Loucy (cell line): ENCODE results near the gene PAX7.
"Not testable (repeated sequence)": the region's sequence is repeated elsewhere in the genome, so short reads cannot be mapped to it uniquely, and the experiment has no call there.

Experiments used
- H2AFZ ChIP-seq: fragments of 200-600 bp; sonication (generic); 2 replicates; pipeline ENCODE4 v1.6.0; 2016; ENCODE audit warnings: antibody characterized with exemption, mild to moderate bottlenecking, low read length, moderate library complexity
- H3F3A ChIP-seq: fragments of 200-600 bp; 2 replicates; pipeline ENCODE4 v1.6.0; 2016; ENCODE audit warnings: antibody characterized with exemption, low read depth, mild to moderate bottlenecking
- H3K27me3 ChIP-seq: fragments of 200-600 bp; sonication (generic); 2 replicates; pipeline ENCODE4 v1.6.1; 2014; ENCODE audit warnings: low read length, mild to moderate bottlenecking; ENCODE audit not compliant: insufficient read depth, poor library complexity, severe bottlenecking
- H3K36me3 ChIP-seq: fragments of 200-600 bp; sonication (generic); 2 replicates; pipeline ENCODE4 v1.6.1; 2016; ENCODE audit warnings: low read length; ENCODE audit not compliant: insufficient read depth
- H3K4me1 ChIP-seq: fragments of 200-600 bp; sonication (generic); 2 replicates; pipeline ENCODE4 v1.5.1; 2014; ENCODE audit warnings: low read length, mild to moderate bottlenecking; ENCODE audit not compliant: insufficient read depth, poor library complexity, severe bottlenecking
- H3K4me2 ChIP-seq: fragments of 200-600 bp; sonication (generic); 2 replicates; pipeline ENCODE4 v1.6.0; 2014; ENCODE audit warnings: antibody characterized with exemption, low read length, low read depth, mild to moderate bottlenecking; ENCODE audit not compliant: poor library complexity, severe bottlenecking
- H3K4me3 ChIP-seq: fragments of 200-600 bp; sonication (generic); 2 replicates; pipeline ENCODE4 v1.5.1; 2014; ENCODE audit warnings: low read length, mild to moderate bottlenecking, mixed read lengths; ENCODE audit not compliant: poor library complexity, severe bottlenecking
- H3K79me2 ChIP-seq: fragments of 200-600 bp; sonication (generic); 2 replicates; pipeline ENCODE4 v1.6.1; 2014; ENCODE audit warnings: low read length; ENCODE audit not compliant: insufficient read depth
- H3K9ac ChIP-seq: fragments of 200-600 bp; sonication (generic); 2 replicates; pipeline ENCODE4 v1.6.0; 2014; ENCODE audit warnings: mild to moderate bottlenecking, low read depth, low read length, moderate library complexity; ENCODE audit not compliant: poor library complexity, severe bottlenecking
- H3K9me2 ChIP-seq: fragments of 200-600 bp; sonication (generic); replicated peaks from 2 replicates; pipeline ENCODE4 v1.6.1; 2016; ENCODE audit warnings: low read depth, low read length, mixed read lengths
- H3K9me3 ChIP-seq: fragments of 200-600 bp; sonication (generic); 2 replicates; pipeline ENCODE4 v1.6.1; 2014; ENCODE audit warnings: mild to moderate bottlenecking, antibody characterized with exemption, low read length, low read depth; ENCODE audit not compliant: insufficient read depth
- H4K20me1 ChIP-seq: fragments of 200-600 bp; sonication (generic); 2 replicates; pipeline ENCODE4 v1.6.0; 2014; ENCODE audit warnings: antibody characterized with exemption, low read length, mild to moderate bottlenecking; ENCODE audit not compliant: insufficient read depth, poor library complexity, severe bottlenecking
- CTCF ChIP-seq: fragments of 200-600 bp; sonication (generic); conservative IDR thresholded peaks from 2 replicates; pipeline ENCODE4 v1.5.1; 2014; ENCODE audit warnings: mild to moderate bottlenecking, antibody characterized with exemption, low read length
- EZH2phosphoT487 ChIP-seq: fragments of 200-600 bp; IDR thresholded peaks from 2 replicates; pipeline ENCODE4 v1.6.1; 2018; ENCODE audit warnings: antibody characterized with exemption, mild to moderate bottlenecking, moderate library complexity, borderline replicate concordance

Gene PAX7

GRCh38 chr1:18739897-18740296 is 109.3 kb downstream of the PAX7 start:
- Histone ChIP-seq H3K4me2 (no peak overlapping the region), H3K79me2 (no peaks in the 10 kb centered on the region), H3K36me3 (no peaks in the 10 kb centered on the region), H3K9me3 (no peaks in the 10 kb centered on the region), H3K4me3 (no peak overlapping the region), H3K4me1 (no peaks in the 10 kb centered on the region), H3K27me3 (no peaks in the 10 kb centered on the region), H4K20me1 (no peaks in the 10 kb centered on the region), H3K9me2 (no peaks in the 10 kb centered on the region), H3F3A (no peaks in the 10 kb centered on the region), H3K9ac (no peak overlapping the region), H2AFZ (no peak overlapping the region)
- TF ChIP-seq EZH2phosphoT487 (no peak), CTCF (no peak)

- no peak overlapping the region for H2AFZ ChIP-seq
- no peaks in the 10 kb centered on the region for H3K79me2 ChIP-seq
- H3F3A ChIP-seq = no peaks in the 10 kb centered on the region
- no peaks in the 10 kb centered on the region for H3K9me2 ChIP-seq
- no peak overlapping the region for H3K9ac ChIP-seq
- TF ChIP-seq CTCF (no peak), EZH2phosphoT487 (no peak)
- H3K4me2 ChIP-seq = no peak overlapping the region
- no peaks in the 10 kb centered on the region for H4K20me1 ChIP-seq
- no peak overlapping the region for H3K4me3 ChIP-seq
- H3K4me1 ChIP-seq = no peaks in the 10 kb centered on the region
- no peaks in the 10 kb centered on the region for H3K36me3 ChIP-seq
- no peaks in the 10 kb centered on the region for H3K27me3 ChIP-seq
- H3K9me3 ChIP-seq = no peaks in the 10 kb centered on the region
These were observed 110.0 kb downstream of the PAX7 start for GRCh38 chr1:18740617-18741016.

GRCh38 chr1:18743233-18743632 is 112.6 kb downstream of the PAX7 start:
- H3K4me1 ChIP-seq = no peaks in the 10 kb centered on the region
- H3K4me2 ChIP-seq = no peak overlapping the region
- no peaks in the 10 kb centered on the region for H3K36me3 ChIP-seq
- H3K9me2 ChIP-seq = no peaks in the 10 kb centered on the region
- H3K79me2 ChIP-seq = no peaks in the 10 kb centered on the region
- H3F3A ChIP-seq = no peaks in the 10 kb centered on the region
- no peaks in the 10 kb centered on the region for H3K27me3 ChIP-seq
- no peaks in the 10 kb centered on the region for H4K20me1 ChIP-seq
- TF ChIP-seq CTCF (no peak), EZH2phosphoT487 (no peak)
- no peak overlapping the region for H2AFZ ChIP-seq
- no peak overlapping the region for H3K4me3 ChIP-seq
- H3K9me3 ChIP-seq = no peaks in the 10 kb centered on the region
- no peak overlapping the region for H3K9ac ChIP-seq

- not testable (repeated sequence) for H3K4me2 ChIP-seq, H3K79me2 ChIP-seq, H3K9me2 ChIP-seq, H3K36me3 ChIP-seq, H3K27me3 ChIP-seq, H3K9me3 ChIP-seq, H2AFZ ChIP-seq, H3K9ac ChIP-seq, H3K4me1 ChIP-seq, H3K4me3 ChIP-seq, H3F3A ChIP-seq, H4K20me1 ChIP-seq
These were observed 113.7 kb downstream of the PAX7 start for GRCh38 chr1:18744381-18744780.
